C4-2B (cell line): ENCODE measurements around the gene KDSR.

ENCODE experiments used
- CTCF ChIP-seq: fragments of 450-650 bp; conservative IDR thresholded peaks from 2 replicates; pipeline ENCODE4 v1.5.1; 2017; ENCODE audit warnings: mild to moderate bottlenecking
- ZFX ChIP-seq: fragments of 450-650 bp; IDR thresholded peaks from 2 replicates; pipeline ENCODE4 v1.6.1; 2017

- TF ChIP-seq CTCF (no peak), ZFX (no peak)
Measured at GRCh38 chr18:63376538-63376937, 9.5 kb upstream of the KDSR start.
